Activated CD4-positive, alpha-beta T cell treated with anti-CD3 and anti-CD28 coated beads for 48 hours (primary cell): ENCODE data around the gene ENTHD1.

Experiments
- DNase-seq: peaks from one replicate; pipeline ENCODE4 v3.0.0-alpha.2; 2020

Gene ENTHD1, protein sequence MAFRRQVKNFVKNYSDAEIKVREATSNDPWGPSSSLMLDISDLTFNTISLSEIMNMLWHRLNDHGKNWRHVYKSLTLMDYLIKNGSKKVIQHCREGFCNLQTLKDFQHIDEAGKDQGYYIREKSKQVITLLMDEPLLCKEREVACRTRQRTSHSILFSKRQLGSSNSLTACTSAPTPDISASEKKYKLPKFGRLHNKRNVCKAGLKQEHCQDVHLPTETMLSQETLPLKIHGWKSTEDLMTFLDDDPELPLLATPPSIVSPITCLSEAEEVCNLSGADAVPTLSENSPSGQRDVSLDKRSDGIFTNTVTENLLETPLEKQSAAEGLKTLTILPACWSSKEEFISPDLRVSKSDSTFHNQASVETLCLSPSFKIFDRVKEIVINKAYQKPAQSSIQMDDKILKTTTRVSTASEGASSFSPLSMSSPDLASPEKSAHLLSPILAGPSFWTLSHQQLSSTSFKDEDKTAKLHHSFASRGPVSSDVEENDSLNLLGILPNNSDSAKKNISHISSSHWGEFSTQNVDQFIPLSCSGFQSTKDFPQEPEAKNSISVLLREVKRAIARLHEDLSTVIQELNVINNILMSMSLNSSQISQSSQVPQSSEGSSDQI

GRCh38 chr22:39893526-39893925, at the start of gene ENTHD1:
Gene ENTHD1 (minus strand): TSS chr22:39893760. CDS start chr22:39887748, 6,012 bp downstream.
- no peak for DNase-seq

- DNase-seq, result peak; percentile 69
Measured at GRCh38 chr22:39943337-39943736, 49.8 kb upstream of the ENTHD1 start.

DNA sequence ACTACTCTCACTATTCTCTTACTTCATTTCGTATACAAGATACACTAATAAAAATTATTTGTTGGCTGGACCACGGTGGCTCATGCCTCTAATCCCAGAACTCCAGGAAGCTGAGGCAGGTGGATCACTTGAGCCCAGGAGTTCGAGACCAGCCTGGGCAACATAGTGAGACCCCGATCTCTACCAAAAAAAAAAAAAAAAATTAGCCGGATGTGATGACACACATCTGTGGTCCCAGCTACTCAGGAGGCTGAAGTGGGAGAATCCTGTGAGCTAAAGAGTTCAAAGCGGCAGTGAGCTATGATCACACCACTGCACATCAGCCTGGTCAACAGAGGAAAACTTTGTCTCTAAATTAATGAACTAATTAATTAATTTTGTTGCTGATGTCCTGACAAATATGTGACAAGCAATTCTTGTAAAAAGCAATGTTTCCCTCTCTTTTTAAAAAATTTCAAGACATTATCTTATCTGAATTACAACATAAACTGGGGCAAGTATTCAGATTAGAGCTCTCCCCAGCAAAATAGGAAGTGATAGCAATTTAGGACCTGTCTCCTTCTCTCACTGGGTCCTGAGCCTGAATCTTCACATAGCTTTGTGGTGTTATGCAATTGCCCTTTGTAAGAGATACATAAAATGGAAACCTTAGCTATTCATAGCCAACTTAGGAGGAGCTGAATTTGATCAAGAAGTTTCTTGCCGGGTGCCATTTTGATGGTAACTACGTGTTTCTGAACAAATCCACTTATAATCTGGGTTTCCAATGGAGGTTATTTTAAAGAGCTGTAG, 49.1 kb upstream of the ENTHD1 start:
- no peak for DNase-seq

GRCh38 chr22:39941601-39942000, 48.0 kb upstream of the ENTHD1 start:
- DNase-seq, result no peak

DNA sequence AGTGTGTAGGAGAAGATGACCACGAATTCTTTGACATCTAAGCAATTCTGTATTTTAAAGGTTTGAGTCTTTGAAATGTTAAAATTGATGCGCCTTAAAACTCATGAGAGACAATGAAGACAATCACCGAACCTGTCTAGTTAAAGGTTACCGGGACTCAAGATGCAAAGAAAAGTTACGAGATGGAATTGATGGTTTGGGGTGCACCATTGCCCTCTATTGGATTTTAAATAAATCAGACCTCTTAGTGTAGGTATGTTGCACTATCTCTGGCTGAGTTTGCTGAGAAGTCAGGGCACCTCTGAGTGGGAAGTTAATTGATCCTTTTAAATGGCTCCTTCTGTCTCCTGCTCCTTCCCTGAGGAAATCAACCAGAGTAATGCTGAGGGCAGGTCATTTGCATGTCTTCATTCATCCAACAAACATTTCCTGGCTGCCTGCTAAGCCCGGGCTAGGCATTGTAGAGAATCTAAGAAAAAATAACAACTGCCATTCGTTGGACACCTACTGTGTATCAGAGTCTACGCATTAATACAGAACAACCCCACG, 47.3 kb upstream of the ENTHD1 start:
- DNase-seq, result no peak

GRCh38 chr22:39939830-39940229, 46.3 kb upstream of the ENTHD1 start:
- no peak for DNase-seq

DNA sequence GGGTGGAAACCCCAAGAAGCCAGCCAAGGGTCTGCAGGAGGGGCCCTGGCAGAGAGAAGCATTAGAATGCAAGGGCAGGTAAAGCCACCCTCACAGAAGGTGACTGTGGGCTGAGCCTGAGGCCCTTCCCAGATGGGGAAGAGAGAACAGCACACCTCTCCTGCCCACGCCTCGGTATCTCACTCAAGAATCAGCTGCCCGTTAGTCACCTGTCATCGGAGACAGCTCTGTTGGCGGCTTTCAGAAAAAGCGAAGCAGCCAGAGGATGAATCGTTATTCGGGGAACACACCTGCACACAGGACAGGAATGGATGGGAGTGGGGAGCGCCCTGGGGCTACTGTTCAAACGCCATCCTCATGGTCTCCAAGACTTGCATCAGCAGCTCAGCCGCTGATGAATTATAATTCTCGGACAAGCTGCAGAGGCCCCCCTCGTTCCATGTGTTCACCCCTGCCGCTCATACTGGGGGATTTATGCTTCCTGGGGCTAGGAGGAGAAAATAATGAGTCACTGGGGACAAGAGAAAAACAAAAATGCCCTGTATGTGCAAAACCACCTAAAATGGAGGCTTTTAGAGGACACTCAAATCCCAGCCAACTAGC, 45.0 kb upstream of the ENTHD1 start:
- DNase-seq, result peak; percentile 76

DNA sequence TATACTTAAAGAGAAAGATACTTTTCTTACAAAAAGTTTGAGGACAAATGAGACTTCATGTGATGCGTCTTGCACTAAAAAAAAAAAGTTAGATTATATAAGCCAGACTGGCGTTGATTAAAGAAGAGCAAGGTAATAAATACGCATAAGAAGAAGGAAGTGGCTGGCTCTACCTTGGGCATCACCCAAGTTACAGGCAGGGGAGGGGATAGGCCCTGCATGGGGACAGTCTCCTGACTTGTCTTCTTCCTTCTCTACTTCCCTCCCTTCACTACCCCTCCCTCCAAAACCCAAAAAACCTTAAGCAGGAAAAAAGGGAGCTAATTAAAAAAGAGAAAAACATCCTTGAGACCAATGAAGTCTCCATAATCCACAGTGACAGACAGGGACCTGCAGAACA, 44.3 kb upstream of the ENTHD1 start:
- DNase-seq, result no peak

DNA sequence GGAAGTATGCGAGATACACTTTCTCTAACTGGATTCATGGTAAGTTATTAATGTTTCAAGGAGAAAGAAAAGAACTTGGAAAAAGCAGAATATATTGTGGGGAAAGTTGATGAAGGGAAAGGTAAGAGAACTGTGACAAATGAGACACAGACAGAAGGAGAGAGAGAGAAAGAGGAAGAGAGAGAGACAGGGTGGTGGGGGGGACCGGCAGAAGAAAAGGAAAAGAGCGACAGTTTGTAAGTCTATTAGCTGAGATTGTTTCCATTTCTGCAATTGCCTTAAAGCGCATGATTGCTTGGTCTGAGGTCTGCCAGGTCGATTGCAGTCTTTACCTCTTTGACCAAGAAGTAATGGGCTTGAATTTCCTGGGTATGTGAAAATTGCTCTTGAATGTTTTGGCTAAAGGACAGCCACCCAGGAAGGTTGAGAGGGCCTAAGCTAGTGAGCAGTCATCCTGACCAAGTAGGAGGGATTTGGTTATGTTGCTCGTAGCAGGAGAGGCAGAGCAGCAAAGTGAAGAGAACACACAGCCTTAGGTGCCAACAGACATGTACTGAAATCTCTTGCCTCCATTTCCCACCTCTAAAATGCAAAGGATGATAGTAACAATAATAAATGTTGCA, 43.1 kb upstream of the ENTHD1 start:
- no peak for DNase-seq

DNA sequence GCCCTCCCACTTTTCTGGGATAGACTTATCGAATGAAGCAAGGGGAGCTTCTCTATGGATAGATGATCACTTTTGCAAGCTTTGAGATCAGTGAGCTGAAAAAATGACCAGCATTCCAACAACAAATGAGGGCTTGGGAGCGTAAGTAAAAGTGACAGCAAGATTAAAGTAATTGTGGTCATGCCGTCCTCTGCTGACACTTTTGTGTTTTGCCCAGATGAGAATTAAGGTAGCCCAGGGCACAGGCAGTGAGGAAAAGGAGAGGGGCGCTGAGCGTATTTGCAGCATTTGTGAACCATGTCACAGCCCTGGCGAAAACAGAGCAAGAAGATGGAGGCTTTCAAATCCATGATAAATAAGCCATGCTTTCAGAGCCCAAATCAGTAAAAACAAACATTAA, 42.1 kb upstream of the ENTHD1 start:
- DNase-seq, result no peak

DNA sequence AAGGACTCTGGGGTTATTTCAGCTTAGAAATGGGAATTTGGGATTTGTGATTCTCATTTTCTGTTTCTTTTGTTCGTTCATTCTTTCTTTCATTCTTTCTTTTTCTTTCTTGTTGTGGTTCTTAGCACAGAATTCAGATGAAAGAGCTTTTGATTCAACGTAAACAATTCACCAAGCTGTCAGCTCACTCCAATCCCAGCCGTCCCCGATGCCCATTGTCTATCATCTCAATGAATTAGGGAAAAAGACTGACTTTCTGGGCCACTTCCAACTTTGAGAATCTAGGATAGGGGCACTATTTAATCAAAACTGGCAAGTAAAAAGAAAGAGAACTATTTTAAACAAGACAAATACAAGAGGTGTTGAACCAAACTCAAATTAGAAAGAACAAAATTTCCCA, 41.6 kb upstream of the ENTHD1 start:
- DNase-seq, result no peak

GRCh38 chr22:39933741-39934140, 40.2 kb upstream of the ENTHD1 start:
- no peak for DNase-seq

DNA sequence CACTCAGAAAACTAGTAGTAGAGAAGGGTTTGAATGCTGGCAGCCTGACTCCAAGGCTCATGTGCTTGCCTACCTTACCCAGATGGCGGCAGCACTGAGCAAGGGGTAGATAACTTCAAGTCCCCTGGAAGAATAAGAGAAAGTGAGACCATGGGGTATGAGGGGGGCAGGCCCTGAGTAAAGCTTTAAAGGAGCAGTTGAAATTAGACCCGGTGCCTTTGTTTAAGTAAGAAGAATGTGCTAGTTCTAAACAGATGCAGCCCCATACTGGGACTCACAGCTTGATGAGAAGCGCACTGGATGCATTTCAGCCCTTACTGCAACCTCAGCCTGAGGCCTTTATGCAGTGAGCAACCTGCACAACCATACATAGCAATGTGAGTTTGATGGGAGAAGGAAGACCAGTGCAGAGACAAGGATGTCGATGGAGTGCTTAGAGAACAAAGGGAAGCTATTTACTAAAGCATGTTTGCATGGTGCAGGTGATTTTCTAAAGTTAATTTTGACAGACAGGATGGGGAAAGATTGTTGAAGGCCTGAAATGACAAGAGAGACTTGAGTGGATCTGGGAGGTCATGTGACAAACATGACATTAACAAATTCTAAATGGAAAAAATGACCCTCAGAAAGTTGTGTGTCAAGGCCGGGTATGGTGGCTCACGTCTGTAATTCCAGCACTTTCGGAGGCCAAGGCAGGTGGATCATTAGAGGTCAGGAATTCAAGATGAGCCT, 39.5 kb upstream of the ENTHD1 start:
- peak; percentile 81 for DNase-seq

GRCh38 chr22:39932166-39932565, 38.6 kb upstream of the ENTHD1 start:
- no peak for DNase-seq

DNA sequence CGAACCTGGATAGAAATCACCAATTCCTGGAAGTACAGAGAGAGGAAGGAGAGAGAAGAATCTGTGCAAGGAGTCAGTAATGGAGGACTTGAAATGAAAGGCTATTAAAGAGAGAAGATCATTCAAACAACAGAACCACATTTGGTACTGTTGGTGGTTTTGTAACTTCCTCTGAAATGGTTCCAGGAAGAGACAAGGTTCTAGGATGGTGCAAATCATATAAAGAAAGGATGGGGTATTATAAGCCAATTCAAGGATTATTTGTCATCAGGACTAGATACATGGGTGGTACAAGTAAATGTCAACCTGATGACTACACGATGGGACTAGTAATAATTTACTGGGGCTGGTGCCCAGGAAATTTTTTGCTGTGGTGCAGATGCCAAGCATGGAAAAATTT, 37.7 kb upstream of the ENTHD1 start:
- no peak for DNase-seq

GRCh38 chr22:39928536-39929520, 35.3 kb upstream of the ENTHD1 start:
- DNase-seq, result no peak

DNA sequence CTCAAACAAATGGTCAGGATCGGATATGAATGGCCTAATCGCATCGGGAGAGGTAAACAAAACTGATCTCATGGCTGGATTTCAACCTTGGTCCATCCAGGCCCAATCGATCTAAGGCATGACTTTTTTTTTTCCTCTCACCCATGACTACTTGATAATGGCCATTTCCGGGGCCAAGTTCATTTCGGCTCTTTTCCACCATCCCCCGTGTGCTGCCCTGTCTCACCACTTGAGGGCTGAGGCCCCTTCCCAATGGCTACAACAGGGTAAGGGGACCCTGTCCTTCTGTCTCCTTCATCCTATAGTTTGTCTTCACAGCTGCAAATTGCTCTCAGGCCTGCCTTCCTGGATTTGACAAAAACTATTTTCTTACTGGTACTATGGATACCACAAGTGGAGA, 34.0 kb upstream of the ENTHD1 start:
- peak; percentile 59 for DNase-seq

GRCh38 chr22:39926753-39927152, 33.2 kb upstream of the ENTHD1 start:
- no peak for DNase-seq

DNA sequence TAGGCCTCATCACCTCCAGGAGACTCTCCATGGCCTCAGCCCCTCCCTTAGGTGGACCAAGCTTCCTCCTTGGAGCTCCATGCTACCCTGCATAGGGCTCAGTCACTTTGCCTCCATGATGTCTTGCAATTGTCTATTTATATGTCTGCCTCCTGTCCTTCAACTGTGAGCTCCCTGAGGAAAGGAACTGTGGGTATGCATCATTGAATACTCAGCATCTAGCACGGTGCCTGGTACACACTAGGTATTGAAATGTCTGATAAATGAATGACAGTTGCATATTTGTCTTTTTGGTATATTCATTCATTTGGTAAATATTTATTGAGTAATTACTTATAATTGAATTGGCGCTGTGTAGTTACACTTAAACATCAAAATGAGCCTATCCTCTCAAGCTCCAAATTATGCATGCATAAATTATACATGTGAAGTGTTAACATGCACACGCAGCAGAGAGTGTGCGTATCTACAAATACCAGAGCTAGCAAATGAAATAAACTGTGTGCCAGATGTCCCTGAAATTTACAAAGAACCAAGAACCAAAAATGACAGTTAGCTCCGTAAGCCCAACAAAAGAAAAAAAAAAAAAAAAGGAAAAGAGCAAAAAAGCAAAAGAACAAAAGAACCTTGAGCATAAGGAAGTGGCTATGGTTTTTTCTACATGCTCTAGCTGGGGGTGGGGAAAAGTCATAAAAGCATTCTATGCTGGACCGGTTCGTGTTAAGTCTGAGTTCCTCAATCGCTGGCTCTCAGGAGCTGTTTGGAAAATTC, 32.5 kb upstream of the ENTHD1 start:
- no peak for DNase-seq

DNA sequence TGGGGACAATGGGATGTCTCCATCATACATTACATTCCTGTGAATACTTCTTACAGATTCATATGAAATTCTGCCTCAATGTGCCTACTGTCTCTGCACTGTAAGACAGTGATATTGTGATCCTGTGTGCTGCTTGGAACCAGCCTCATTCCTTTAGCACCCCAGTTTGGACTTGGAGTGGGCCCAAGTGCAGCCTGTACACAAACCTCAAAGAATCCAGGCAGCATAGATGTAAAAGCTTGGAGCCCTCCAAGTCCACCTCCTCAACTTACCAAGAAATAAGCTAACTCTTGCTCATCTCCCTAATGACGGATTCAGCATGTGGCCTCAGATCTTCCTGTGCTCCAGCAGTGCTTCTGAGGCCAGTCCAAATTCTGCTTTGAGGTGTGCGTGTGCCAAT, 31.7 kb upstream of the ENTHD1 start:
- no peak for DNase-seq
